Lower lobe of right lung (tissue), 2 donors: ENCODE measurements around the gene EYA4. TPM values are rescaled to one million over a fixed set of nuclear protein-coding genes. Genes with fewer than 3 reads are reported as not detected.

Source experiments
- ATAC-seq, 2 donors: fragments of 200-7000 bp; cut with Tn5 transposase; one replicate each; pipeline ENCODE4 v1.9.1; 2020 to 2022; ENCODE audit warnings: mild to moderate bottlenecking in 2 of 2, moderate library complexity in 2 of 2
- DNase-seq: peaks from one replicate; pipeline ENCODE4 v3.0.0-alpha.2; 2020
- H3K27ac ChIP-seq: fragments of 200-600 bp; one replicate; pipeline ENCODE4 v1.8.0; 2022
- H3K27me3 ChIP-seq: fragments of 200-600 bp; one replicate; pipeline ENCODE4 v1.8.0; 2022; ENCODE audit warnings: low read depth
- H3K36me3 ChIP-seq: fragments of 200-600 bp; one replicate; pipeline ENCODE4 v1.8.0; 2022; ENCODE audit warnings: mild to moderate bottlenecking
- H3K4me1 ChIP-seq: fragments of 200-600 bp; one replicate; pipeline ENCODE4 v1.8.0; 2022
- H3K4me3 ChIP-seq: fragments of 200-600 bp; one replicate; pipeline ENCODE4 v1.8.0; 2022; ENCODE audit warnings: mild to moderate bottlenecking
- H3K9me3 ChIP-seq: fragments of 200-600 bp; one replicate; pipeline ENCODE4 v1.8.0; 2022
- CTCF ChIP-seq: fragments of 200-600 bp; IDR thresholded peaks from one replicate; pipeline ENCODE4 v1.8.0; 2022; ENCODE audit warnings: antibody characterized with exemption, mild to moderate bottlenecking
- intact Hi-C: fragments of 100-400 bp; cut with DNase I; formaldehyde crosslinking; loops from one replicate; pipeline ENCODE4 v1.11.0; 2022
- total RNA-seq: library from RNA; stranded (reverse); fragmentation: NEBNext Ultra II Directional; extraction: Animal tissue kit (Norgen Biotek cat#: 25700); gene quantifications from one replicate; pipeline ENCODE4 v1.2.1, GENCODE V29; 2021
- donor health status: DM: no; HTN: yes; CAD: no; lungs with severe emphysema.

EYA4 gene
- total RNA-seq, 1 donor from 2014 or later = 2.6 TPM

- no peaks in the 10 kb centered on the region for H3K36me3 ChIP-seq
- no peaks in the 10 kb centered on the region for H3K4me1 ChIP-seq
- no peak overlapping the region for H3K27ac ChIP-seq
- intact Hi-C loops = no loop called here
- DNase-seq = no peak
- no peaks in the 10 kb centered on the region for H3K9me3 ChIP-seq
- no peak overlapping the region for H3K4me3 ChIP-seq
- H3K27me3 ChIP-seq = no peaks in the 10 kb centered on the region
- TF ChIP-seq CTCF = no peak
- no peak for ATAC-seq
Observed at GRCh38 chr6:133203344-133203697, 37.8 kb upstream of the EYA4 start.

- intact Hi-C loops = no loop called here
- Histone ChIP-seq H3K36me3 (no peaks in the 10 kb centered on the region), H3K9me3 (no peaks in the 10 kb centered on the region), H3K4me3 (no peak overlapping the region), H3K4me1 (no peaks in the 10 kb centered on the region), H3K27me3 (no peaks in the 10 kb centered on the region), H3K27ac (no peak overlapping the region)
- no peak for TF ChIP-seq CTCF
- DNase-seq = no peak
- ATAC-seq = no peak
Observed at GRCh38 chr6:133205304-133205703, 35.9 kb upstream of the EYA4 start.

- ATAC-seq (no peak), DNase-seq (no peak)
- H3K9me3 ChIP-seq = no peaks in the 10 kb centered on the region
- H3K36me3 ChIP-seq = no peaks in the 10 kb centered on the region
- no peaks in the 10 kb centered on the region for H3K4me1 ChIP-seq
- no peaks in the 10 kb centered on the region for H3K27me3 ChIP-seq
- TF ChIP-seq CTCF = no peak
- intact Hi-C loops = no loop called here
- no peak overlapping the region for H3K4me3 ChIP-seq
- H3K27ac ChIP-seq = no peak overlapping the region
Observed at GRCh38 chr6:133206942-133207341, 34.2 kb upstream of the EYA4 start.

GRCh38 chr6:133207754-133208153 lies 33.4 kb upstream of the EYA4 start:
- DNase-seq = no peak
- Histone ChIP-seq H3K4me1 (no peaks in the 10 kb centered on the region), H3K27ac (no peak overlapping the region), H3K27me3 (no peaks in the 10 kb centered on the region), H3K36me3 (no peaks in the 10 kb centered on the region), H3K4me3 (no peak overlapping the region), H3K9me3 (no peaks in the 10 kb centered on the region)
- ATAC-seq = no peak
- intact Hi-C loops = no loop called here
- TF ChIP-seq CTCF = no peak

GRCh38 chr6:133208183-133208755 lies 32.9 kb upstream of the EYA4 start:
- DNase-seq = no peak
- Histone ChIP-seq H3K36me3 (no peaks in the 10 kb centered on the region), H3K4me3 (no peak overlapping the region), H3K27ac (no peak overlapping the region), H3K27me3 (no peaks in the 10 kb centered on the region), H3K4me1 (no peaks in the 10 kb centered on the region), H3K9me3 (no peaks in the 10 kb centered on the region)
- intact Hi-C loops = no loop called here
- ATAC-seq = no peak
- no peak for TF ChIP-seq CTCF

- no peak for DNase-seq
- Histone ChIP-seq H3K27me3 (no peaks in the 10 kb centered on the region), H3K36me3 (no peaks in the 10 kb centered on the region), H3K4me1 (no peaks in the 10 kb centered on the region), H3K4me3 (no peak overlapping the region), H3K27ac (no peak overlapping the region), H3K9me3 (no peaks in the 10 kb centered on the region)
- intact Hi-C loops = no loop called here
- TF ChIP-seq CTCF = no peak
- no peak for ATAC-seq
Observed at GRCh38 chr6:133214267-133214666, 26.9 kb upstream of the EYA4 start.
